NCI-H1694 (cell line): ENCODE data around the gene SPATA31D4.
"Not testable (repeated sequence)": the region's sequence is repeated elsewhere in the genome, so short reads cannot be mapped to it uniquely, and the experiment has no call there.

Experiments
- DNase-seq: peaks from one replicate; lab custom pipeline; 2025; lab: John Stamatoyannopoulos, UW

SPATA31D4 gene

GRCh38 chr9:81928305-81928704, at the start of gene SPATA31D4:
Gene SPATA31D4, plus strand, starts transcription at chr9:81928428. Its CDS starts 86 bp downstream, at chr9:81928514.
- not testable (repeated sequence) for DNase-seq

GRCh38 chr9:81878530-81878929, 49.7 kb upstream of the SPATA31D4 start:
- DNase-seq: no peak

GRCh38 chr9:81879501-81879916, 48.7 kb upstream of the SPATA31D4 start:
- no peak for DNase-seq

- DNase-seq: no peak
These were observed 42.6 kb upstream of the SPATA31D4 start for GRCh38 chr9:81885602-81886001.

GRCh38 chr9:81886665-81887064, 41.6 kb upstream of the SPATA31D4 start:
- DNase-seq: peak; percentile 25

- no peak for DNase-seq
These were observed 38.1 kb upstream of the SPATA31D4 start for GRCh38 chr9:81890104-81890503.

GRCh38 chr9:81892440-81892839, 35.8 kb upstream of the SPATA31D4 start:
- DNase-seq: no peak

GRCh38 chr9:81893929-81894328, 34.3 kb upstream of the SPATA31D4 start:
- DNase-seq: no peak

GRCh38 chr9:81894891-81895290, 33.3 kb upstream of the SPATA31D4 start:
- no peak for DNase-seq

- DNase-seq: no peak
These were observed 32.2 kb upstream of the SPATA31D4 start for GRCh38 chr9:81896070-81896469.

GRCh38 chr9:81898851-81899250, 29.4 kb upstream of the SPATA31D4 start:
- DNase-seq: no peak

- DNase-seq: no peak
These were observed 26.0 kb upstream of the SPATA31D4 start for GRCh38 chr9:81902196-81902595.

GRCh38 chr9:81902626-81903025, 25.6 kb upstream of the SPATA31D4 start:
- no peak for DNase-seq

GRCh38 chr9:81906671-81907070, 21.6 kb upstream of the SPATA31D4 start:
- DNase-seq: no peak

GRCh38 chr9:81912135-81912534, 16.1 kb upstream of the SPATA31D4 start:
- no peak for DNase-seq

- DNase-seq: no peak
These were observed 12.3 kb upstream of the SPATA31D4 start for GRCh38 chr9:81915801-81916505.

GRCh38 chr9:81918507-81918906, 9.7 kb upstream of the SPATA31D4 start:
- not testable (repeated sequence) for DNase-seq

- not testable (repeated sequence) for DNase-seq
These were observed 1.9 kb downstream of the SPATA31D4 start for GRCh38 chr9:81930147-81930546.

GRCh38 chr9:81933547-81933946, 5.3 kb downstream of the SPATA31D4 start:
- not testable (repeated sequence) for DNase-seq

- DNase-seq: not testable (repeated sequence)
These were observed 15.2 kb downstream of the SPATA31D4 start, which contains the start of gene SPATA31D3 for GRCh38 chr9:81943393-81943792. Gene SPATA31D3, plus strand, starts transcription at chr9:81943500. Its CDS starts 86 bp downstream, at chr9:81943586.

GRCh38 chr9:81948650-81949049, 20.4 kb downstream of the SPATA31D4 start:
- not testable (repeated sequence) for DNase-seq

GRCh38 chr9:81953096-81953495, 24.9 kb downstream of the SPATA31D4 start:
- no peak for DNase-seq

GRCh38 chr9:81955625-81956024, 27.4 kb downstream of the SPATA31D4 start:
- DNase-seq: no peak
